HG03575 (cell line): ENCODE data around the gene HOXC11.

ENCODE experiments used
- ATAC-seq: cut with Tn5 transposase; IDR thresholded peaks from one replicate; pipeline ENCODE4 v1.9.1; 2021; ENCODE audit not compliant: unreplicated experiment, insufficient number of reproducible peaks, low FRiP score; ENCODE audit errors: extremely low read depth

The HOXC11 gene

DNA sequence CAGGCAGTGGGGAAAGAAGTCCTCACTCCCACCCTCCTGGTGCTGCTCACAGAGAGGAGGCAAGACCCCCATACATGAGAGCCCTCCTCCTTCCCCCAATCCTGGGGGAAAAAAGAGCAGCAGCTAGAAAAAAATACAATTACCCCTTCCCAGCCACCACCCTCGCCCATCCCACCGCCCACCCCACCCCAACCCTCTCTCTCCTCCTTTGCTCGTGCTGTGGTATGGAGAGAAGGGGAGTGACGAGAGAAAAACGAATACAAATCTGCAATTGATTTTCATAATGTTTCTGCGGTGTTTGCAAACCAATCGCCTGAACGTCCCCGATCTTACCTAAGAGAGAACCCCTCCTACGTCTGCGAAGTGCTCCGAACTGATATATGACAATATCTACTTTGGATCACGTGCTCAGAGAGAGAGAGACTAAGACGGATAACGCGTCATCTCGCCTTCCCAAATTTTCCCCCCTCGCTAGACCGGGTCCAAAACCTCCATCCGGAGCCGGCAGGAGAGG lies at the start of gene HOXC11:
TSS of gene HOXC11 (plus strand) at position 405 of the 514 bp plus-strand sequence. CDS start 116 bp downstream, outside the sequence.
- ATAC-seq = no peak

DNA sequence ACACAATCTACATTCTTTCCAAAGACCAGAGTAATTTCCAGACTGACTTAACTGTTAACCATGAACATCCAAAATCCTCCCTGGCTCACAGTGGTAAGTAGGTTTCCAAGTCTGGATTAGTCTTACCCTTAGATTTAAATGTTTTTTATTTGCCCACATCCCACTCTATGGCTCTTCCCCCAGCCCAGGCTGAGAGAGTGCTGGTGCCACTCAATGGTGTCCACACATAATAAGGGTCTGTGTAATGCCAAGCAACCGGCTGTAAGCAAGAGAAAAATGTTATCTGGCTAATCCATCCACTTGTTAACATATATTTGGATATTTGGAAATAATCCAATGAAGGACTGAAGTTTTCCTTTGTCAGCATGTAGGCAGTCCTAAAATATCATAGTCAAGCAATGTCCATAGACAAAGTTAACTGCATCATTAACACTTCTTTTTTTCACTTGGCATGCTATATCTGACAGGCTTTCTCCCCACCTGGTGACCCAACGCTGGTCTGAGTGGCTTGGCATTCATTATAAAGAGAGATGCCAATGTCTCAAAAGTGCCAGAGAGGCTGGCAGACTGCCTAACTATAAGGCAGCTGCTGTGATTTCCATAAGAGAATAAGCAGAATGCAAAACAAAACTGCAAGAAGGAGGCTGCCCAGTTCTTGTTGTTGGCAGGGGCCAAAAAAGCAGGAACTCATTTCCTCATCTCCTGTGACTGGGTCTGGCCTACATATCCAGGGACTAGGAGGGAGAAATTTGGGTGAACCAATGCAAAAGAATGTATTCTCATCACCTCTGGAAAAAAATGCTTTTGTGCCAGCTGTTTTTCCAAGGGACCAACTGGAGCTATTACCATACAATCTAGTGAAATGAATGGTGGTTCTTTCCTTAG lies 48.2 kb upstream of the HOXC11 start:
- ATAC-seq = no peak

DNA sequence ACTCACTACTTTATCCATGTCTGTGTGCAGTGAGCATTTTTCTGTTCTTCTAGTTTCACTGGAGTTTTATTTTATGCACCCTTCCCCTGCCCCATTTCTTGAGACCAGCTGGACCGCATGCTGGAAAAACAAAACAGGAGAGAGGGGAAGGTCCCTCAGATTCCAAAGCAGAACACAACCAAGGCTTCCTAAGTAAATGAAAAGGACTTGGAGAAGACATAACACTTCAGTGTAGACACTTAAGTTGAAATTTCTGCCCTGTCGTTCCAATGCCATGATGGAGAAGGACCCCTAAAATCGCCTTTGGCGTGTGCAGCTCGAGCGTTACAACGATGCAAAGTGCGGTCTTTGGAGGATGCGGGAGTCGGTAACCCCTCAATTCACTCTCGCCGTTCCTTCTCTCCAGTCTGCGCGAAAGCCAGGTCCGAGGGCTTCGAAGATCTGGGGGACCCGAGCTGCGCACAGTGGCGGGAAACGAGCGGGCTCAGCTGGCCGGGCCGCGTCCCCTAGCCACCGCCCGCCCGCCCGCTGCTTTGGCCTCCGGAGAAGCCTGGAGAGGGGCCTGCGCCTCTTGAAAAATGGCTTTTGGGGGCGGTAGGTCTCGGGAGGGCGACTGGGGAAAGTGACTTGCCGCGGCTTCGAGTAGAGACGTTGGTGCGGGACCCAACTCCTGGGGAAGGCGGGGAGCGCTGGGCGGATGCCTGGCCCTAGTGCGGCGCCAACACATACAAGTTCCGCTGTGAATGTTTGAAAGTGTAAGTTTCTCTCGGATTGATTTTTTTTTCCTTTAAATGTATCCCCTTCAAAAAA lies 45.5 kb upstream of the HOXC11 start:
- no peak for ATAC-seq

DNA sequence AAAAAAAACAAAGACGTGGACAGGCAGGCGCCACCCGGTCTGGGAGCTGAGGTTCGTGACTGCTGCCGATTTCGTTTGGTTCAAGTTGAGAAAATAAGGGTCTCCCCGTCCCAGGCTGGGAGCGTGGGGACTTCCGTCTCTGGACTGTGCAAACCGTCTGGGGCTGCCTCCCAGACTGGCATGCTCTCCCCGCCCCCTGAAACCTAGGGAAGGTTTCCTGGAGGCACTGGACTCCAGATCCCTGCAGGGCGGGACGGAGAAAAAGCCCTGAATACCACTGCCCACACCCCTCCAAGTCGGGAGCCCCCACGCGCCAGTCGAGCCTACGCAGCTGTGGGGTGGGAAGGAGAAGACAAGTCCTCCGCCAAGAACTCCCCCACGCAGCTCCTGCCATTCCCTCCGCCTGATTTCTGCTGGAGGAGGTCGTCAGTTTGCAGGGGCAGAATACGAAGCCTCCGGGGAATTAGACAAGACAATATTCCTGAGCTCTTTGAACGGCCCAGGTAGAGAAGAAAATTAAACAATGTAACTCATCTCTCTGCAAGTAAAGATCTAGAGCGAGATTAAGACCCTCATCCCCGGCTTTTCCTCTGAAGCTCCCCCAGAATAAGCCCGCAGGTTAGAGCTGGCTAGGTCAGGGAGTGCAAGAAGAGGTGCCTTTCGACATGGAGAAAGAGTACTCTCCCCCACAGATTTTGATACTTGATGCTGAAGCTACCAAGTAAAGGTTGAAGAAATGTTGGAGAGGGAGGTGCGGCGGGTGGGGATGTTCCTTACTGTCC lies 44.7 kb upstream of the HOXC11 start:
- ATAC-seq = no peak

DNA sequence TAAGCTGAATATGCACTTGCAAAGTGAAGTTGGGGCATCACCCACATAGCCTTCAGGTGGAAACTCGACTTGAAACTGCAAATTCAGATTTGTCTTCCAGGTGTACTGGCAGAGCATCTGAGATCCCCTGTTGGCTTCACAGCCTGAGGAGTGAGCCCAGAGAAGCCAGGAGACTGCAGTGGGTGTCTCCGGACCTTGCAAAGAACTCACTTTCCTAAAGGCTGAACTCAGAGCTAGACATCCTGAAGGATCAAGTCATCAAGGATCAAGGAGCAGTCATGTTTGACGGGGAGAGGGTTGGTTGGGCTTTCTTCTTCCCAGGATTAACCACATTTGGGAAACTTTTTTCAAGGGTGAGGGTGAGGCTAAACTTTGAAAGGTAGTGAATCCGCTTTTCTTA lies 43.4 kb upstream of the HOXC11 start:
- ATAC-seq = no peak

DNA sequence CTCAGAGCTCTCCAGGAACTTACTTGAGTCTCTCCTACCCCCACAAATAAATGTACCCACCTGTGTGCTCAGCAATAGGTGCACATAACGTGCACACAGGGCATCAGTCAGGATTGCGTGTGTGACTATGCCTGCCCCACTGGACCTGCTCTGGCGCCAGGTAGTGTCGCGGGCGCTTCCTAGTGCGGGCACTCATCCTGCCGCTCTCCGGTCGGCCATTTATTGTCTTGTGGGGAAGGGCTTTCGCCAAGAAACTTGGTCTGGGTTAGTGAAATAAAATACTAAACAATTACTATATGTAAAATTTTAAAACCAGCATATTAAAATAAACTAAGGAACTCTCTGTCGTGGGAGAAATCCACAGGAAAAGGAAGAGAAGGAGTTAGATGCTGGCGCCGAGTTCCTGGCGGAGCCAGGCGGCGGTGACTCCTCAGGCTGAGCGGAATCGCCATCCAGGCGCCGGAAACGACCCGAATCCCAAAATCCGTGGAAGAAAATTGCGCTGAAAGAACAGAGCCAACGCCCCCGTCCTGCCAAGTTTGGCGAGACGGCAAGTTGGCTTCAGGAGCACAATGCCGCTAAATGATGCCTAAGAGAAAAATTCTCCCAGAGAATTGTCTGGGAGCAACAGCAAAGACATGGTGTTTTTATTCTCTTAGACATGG lies 42.2 kb upstream of the HOXC11 start:
- no peak for ATAC-seq

DNA sequence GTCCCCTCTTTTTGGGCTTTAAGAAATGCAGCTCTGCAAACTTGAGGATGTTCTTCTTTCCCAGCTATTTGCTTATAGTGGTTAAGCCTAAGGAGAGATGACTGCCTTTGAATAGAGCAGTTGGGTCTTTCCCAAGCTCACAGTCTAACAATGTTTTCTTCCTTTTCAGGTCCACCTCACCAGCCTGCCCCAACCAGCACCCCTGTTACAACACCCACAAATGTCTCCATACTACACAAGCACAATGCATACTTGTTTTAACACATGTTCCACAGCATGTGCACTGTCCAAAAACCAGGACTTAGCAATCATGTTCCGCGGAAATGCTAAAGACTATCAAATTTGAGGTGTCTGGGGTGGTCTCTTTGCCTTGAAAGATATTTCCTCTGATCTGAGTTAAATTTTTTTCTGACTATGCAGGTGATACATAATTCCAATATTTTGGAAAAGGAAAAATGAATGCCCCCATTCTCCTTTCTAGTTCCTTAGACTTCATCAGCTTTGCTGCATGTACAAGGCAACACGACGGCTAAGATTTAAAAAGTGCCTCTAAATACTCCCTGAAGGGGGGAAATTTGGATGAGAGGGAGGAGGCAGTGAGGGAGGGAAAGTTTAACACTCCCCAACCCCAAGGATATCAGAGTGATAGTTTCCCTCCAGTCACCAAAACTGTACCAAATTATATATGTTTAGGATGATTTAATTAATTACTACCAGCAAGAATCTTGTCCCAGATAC lies 40.9 kb upstream of the HOXC11 start:
- ATAC-seq = no peak

DNA sequence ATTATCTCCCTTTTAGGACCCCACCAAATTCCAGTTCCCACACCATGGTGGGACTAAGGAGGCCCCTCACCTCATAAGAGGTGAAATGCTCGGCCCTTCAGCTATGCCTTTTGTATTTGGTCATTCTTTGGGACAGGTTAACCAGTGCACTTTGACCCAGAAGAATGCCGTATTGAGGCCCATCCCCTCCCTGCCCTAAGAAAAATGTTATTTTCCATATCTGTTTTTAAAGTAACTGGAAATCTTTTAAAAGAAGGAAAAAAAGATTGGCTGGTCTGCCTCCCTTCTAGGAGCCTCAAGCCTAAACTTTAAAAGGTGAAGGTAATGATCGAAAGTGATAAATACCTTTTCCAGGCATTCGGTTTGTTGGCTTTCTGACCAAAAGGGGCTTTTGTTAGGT lies 40.0 kb upstream of the HOXC11 start:
- no peak for ATAC-seq

DNA sequence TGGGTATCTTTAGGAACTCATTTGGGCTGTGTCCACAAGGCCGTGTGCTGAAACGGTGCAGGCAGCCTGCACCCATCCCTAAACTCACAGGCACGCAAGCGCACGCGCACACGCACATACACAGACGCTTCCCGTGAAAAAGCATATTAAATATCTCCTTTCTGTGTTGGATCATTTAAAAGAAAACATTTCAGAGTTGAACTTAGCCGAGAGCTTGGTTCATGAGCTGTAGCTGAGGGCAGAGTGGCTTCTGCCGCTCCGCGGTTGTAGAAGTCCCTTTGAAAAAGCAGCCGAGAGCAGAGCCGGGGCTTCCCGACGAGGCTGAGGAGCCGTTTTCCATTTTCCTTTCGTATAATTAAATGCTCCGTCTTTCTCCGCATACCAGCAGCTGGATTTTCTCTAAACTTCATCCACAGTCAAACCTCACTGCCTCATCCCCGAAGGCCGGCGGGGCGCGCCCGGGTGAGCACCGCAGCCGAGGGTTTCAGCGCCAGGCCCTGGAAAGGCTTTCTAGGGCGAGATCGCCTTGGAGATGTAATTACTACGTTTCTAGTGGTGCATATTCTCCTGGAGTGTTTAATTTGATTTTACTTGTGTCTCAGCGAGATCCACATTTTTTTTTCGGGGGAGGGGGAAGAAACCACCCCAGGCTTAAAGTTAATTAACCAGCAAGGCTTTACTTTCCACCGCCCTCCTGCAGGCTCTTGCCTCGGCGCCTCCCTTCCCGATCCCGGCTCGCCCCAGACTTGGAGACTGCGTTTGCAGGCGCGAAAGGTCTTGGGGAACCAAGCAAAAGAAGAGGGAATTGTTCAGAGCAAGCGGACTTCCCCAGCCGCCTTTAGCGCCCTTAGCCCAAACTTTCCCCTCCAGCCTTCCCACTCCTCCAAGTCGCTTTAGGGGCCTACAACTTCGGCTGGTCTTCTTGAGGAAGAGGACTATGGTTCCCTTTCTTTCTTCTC lies 37.3 kb upstream of the HOXC11 start:
- ATAC-seq = no peak

DNA sequence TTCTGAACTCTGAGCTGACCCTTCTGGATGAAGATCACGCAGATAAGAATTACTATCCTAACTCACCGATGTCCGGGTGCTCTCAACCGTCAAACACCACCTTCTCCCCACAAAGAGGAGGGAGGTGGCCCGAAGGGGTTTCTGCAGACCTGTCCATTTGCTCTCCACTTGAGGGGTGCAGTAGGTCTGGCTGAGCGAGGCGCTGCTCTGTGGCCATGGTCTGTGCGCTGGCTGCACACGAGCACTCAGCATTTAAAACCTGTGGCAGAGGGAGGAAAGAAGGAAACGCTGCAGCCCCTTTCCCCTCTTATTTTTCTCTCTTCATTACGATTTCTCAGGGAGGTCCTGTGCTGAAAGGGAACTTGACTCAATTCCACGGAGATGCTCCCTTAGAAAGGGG lies 35.8 kb upstream of the HOXC11 start:
- no peak for ATAC-seq

DNA sequence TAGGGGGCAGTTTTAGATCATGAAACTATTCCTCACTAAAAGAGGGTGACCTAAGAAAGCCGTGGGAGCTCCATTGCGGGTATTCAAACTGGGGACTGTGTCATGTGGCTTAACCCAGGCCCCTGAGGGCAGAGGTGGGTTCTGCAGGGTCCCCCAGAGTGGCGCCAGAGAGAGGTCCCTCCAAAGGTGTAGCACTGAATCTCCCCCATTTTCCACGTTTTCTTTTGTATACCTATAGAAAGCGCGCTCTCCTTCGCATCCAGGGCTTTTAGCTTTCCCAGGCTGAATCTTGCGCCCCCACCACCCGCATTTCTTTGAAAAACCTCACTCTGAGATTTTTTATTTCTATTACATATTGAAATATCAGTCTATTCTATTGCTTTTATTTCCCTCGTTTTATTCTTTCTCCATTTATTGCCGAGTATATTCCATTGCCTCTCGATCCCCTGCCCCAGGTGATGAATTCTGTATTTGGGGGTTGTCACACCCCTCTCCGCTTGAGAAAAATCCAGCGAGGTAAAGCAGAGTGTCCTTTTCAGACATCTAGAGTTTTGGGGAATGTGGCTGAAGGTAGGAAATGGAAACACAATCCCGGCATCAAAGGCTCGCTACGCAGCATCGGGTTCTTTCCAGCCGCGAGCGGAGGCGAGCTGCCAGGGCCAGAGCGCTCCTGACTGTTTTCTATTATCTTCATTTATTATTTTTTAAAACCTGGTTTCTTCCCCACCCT lies 35.2 kb upstream of the HOXC11 start:
- ATAC-seq = no peak

DNA sequence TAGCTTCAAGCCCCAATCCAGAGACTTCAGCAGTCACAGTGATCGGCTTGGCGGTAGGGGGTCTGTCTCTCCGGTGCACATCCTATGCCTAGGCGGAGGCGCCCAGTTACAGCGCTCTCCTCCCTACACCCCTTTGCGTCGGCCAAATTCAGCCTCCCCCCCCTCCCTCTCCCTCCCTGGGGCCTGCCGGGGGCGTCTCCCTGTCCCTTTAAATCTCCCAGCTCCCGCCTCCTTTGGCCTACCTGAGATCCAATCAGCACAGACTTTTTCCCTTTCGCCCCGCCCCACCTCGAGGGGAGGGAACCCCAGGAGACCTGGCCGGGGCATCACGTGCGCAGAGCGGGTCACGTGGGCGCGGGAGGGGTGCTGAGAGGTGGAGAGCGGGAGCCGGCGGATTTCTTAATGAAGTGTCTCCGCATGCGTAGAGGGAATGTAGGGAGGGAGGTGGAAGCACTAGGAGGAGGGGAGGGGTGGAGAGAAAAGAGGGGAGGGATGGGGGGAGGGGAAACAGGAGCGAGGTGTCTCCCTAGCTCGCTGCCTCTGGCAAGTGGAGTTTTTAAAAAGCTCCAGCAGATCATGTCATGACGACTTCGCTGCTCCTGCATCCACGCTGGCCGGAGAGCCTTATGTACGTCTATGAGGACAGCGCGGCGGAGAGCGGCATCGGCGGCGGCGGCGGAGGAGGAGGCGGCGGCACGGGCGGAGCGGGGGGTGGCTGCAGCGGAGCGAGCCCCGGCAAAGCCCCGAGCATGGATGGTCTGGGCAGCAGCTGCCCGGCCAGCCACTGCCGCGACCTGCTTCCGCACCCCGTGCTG lies 34.4 kb upstream of the HOXC11 start, which contains the start of gene HOXC13:
TSS of gene HOXC13 (plus strand) at position 506 of the 815 bp plus-strand sequence. CDS start at position 582, 76 bp downstream.
- no peak for ATAC-seq

DNA sequence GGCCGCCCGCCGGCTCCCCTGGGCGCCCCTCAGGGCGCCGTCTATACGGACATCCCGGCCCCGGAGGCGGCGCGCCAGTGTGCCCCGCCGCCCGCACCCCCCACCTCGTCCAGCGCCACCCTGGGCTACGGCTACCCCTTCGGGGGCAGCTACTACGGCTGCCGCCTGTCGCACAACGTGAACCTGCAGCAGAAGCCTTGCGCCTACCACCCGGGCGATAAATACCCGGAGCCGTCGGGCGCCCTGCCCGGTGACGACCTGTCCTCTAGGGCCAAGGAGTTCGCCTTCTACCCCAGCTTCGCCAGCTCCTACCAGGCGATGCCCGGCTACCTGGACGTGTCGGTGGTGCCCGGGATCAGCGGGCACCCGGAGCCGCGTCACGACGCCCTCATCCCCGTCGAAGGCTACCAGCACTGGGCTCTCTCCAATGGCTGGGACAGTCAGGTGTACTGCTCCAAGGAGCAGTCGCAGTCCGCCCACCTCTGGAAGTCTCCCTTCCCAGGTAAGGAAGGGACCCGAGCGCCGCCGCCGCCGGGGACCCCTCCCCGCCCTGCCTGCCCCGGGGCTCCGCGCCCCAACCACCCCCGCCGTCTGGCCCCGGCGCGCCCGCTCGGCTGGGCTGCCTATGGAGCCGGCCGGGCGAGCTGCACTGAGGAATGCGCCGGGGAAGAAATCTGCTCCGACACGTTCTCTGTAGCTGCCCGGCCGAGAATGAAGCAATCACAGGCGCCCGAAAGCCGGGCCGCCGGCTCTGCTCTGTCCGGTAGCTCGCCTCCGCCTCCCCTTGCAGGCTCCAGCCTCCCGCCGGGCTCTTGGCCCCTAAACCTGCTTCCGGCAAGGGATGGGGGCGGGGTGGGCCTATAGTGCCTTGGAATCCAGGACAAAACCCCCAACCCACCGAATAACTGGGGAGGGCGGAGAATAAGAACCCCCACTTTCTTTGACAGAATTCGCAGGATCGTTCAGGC lies 33.5 kb upstream of the HOXC11 start:
- ATAC-seq = no peak

DNA sequence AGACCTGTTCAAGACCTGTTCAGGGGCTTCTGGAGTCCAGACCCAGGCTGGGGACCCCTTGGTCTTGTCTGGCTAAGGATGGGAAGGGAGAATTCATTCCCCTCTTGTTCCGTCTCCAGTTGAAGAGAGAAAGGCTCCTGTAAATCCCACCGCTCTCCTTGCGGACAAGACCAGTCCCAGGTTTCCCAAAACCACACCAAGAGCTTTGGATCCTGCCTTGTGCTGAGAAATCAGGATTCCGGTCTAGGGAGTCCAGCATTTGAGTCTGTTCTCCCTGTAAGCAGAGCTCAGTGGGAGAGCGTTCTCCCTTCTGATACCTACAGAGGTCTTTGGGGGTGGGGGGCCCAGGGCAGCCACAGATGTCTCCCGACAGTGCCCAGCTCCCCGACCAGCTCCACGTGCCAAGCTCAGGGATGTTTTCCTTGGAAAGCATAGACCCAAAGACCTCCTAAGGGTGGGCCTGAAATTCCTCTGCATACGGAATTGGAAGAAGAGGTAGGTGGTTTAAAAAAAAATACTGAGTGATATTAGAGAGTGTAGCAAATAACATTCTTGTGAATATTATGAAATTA lies 32.4 kb upstream of the HOXC11 start:
- ATAC-seq = no peak
